ENCODE measurements around the gene FXN.

DNA sequence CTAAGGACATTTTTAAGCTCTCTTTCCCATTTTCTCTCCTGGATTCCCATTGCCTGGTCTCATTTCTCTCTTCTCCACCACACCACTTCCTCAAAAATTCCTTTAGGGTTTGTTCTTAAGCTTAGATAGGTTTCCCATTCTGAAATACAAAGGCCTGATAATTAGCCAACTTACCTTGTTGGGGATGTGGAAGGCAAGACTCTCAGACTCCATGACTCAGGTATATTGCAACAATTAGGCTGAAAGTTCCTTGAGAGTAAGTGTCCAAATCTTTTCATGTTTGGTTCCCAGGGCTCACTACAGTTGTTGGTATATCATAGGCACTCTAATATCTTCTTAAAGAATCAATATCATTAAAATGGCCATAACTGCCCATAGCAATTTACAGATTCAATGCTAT, 43.6 kb downstream of the FXN start:
- no peak for TF ChIP-seq POLR2A (IDR thresholded peaks at IDR 0.05; ENCODE audit: low read length)
- no peak for TF ChIP-seq GATA1 (IDR thresholded peaks at IDR 0.05; ENCODE audit: low read depth, low read length)
